HUES48 (cell line): ENCODE results near the gene VOPP1.

Source experiments
- H3K27ac ChIP-seq: one replicate; pipeline ENCODE4 v1.7.0; 2013; ENCODE audit warnings: low read depth, low read length, inconsistent platforms
- H3K27me3 ChIP-seq: 2 replicates; pipeline ENCODE4 v1.6.1; 2013; ENCODE audit warnings: mild to moderate bottlenecking, low read length; ENCODE audit not compliant: control insufficient read depth, insufficient read depth
- H3K36me3 ChIP-seq: 2 replicates; pipeline ENCODE4 v1.6.1; 2013; ENCODE audit warnings: low read length; ENCODE audit not compliant: control insufficient read depth, insufficient read depth
- H3K4me1 ChIP-seq: 2 replicates; pipeline ENCODE4 v1.6.1; 2013; ENCODE audit warnings: mild to moderate bottlenecking, low read length; ENCODE audit not compliant: control insufficient read depth, insufficient read depth
- H3K4me3 ChIP-seq: 2 replicates; pipeline ENCODE4 v1.5.1; 2013; ENCODE audit warnings: mild to moderate bottlenecking, low read depth, low read length
- H3K9ac ChIP-seq: 2 replicates; pipeline ENCODE4 v1.6.1; 2013; ENCODE audit warnings: mild to moderate bottlenecking, low read depth, low read length, moderate library complexity
- H3K9me3 ChIP-seq: 2 replicates; pipeline ENCODE4 v1.6.1; 2013; ENCODE audit warnings: low read length; ENCODE audit not compliant: control insufficient read depth, insufficient read depth

The VOPP1 gene

DNA sequence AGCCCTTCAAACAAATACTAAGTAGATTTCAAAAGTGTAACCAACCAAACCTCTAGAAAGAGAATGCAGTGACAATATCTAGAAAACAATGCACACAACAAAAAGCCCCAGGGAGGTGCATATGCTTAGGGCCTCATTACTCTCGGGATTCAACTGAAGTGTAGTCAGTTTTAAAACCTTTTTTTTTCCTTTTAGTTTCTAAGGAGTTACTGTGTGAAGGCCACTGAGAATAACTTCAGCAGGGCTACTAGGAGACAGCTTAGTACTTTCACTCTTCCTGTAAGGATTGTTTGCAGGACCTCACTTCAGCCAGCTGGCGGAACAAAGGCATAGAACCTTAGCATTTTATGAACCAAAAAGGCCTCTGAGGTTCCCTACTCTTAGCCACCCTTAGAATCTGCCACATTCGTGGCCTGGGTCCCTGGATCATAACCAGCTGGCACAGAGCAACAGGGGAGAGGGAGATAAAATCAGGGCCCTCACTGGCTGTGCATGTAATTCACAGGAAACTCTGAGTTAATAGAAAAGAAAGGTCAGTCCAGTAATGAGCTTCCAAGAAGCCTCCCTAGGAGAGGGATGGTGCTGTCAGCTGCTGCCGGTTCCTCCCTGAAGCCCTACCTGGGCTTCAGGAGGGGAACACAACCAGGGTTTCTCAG lies 3.6 kb downstream of the VOPP1 start:
- Histone ChIP-seq H3K4me3 (no peak overlapping the region), H3K9me3 (no peaks in the 10 kb centered on the region), H3K4me1 (peaks cover 68% of the 10 kb centered on the region), H3K9ac (no peak overlapping the region), H3K36me3 (no peaks in the 10 kb centered on the region), H3K27me3 (no peaks in the 10 kb centered on the region), H3K27ac (peak overlapping the region; percentile 67)

DNA sequence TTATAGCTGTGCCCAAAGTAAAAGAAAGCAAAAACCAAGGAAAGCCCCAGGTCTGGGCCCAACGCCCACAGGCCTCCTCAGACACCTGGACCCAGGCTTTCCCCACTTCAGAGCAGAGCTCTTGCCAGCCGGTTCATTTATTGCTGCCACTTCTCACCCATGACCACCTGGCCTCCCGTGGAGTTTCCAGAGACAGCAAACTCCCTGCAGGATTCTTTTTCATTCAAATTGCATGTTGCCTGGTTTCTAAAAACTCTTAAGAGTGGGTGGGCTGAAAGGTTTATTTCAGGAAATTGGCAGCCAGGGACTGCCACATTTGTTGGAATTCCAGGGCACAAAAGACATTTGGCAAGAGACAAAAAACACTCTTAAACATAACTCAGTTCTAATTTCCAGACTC lies 4.7 kb downstream of the VOPP1 start:
- no peaks in the 10 kb centered on the region for H3K9me3 ChIP-seq
- no peaks in the 10 kb centered on the region for H3K27me3 ChIP-seq
- no peak overlapping the region for H3K9ac ChIP-seq
- H3K27ac ChIP-seq: no peak overlapping the region
- peaks cover 67% of the 10 kb centered on the region for H3K4me1 ChIP-seq
- no peaks in the 10 kb centered on the region for H3K36me3 ChIP-seq
- no peak overlapping the region; the same call in 1 of the 2 replicates for H3K4me3 ChIP-seq

DNA sequence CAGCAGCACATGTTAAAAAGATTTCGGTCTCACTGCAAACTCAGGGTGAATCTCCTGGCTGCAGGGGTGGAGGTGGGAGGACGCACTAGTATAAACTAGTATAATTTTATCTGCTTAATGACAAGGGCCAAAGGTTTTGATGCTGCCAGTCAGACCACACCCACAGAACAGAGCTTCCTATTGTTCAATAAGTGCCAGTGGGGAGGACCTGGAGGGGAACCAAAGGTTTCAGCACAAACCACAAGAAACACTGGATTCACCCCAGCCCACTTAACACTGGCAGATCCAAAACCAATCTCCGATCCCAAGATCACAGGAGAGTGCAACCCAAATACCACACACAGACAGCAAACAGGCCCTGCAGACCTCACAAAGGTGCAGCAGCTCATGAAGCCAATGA lies 6.6 kb downstream of the VOPP1 start:
- no peak overlapping the region for H3K27ac ChIP-seq
- no peaks in the 10 kb centered on the region for H3K9me3 ChIP-seq
- H3K4me3 ChIP-seq: no peak overlapping the region
- no peak overlapping the region for H3K9ac ChIP-seq
- H3K27me3 ChIP-seq: no peaks in the 10 kb centered on the region
- H3K36me3 ChIP-seq: no peaks in the 10 kb centered on the region
- H3K4me1 ChIP-seq: peaks cover 69% of the 10 kb centered on the region

DNA sequence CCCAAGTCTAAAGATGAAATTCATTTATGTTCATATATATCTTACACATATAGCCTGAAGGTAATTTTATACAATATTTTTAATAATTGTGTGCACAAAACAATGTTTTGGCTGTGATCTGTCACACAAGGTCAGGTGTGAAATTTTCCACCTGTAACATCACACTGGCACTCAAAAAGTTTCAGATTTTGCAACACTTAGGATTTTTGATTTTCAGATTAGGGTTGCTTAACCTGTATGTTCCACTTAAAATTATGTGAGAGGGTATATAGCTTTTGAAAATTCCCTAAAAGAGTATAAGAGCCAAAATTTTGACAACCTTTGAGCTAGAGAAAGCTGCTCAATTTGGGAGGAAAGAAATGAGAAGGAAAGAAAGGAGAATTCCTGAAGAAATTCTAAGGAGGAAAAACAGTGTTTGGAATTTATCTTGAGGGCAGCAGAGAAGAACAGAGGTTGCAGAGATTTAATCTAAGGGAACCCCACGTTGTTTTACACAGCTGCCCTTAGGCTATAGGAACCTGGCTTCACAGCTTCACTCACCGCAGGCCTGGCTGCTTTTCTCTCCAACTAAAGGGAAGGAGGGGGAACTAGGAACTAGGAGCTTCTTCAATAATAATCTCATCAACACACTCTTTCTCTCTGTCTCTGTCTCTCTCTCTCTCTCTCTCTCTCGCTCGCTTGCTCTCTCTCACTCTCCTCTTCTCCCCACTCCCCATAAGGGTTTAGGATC lies 8.5 kb downstream of the VOPP1 start:
- peaks cover 57% of the 10 kb centered on the region for H3K4me1 ChIP-seq

DNA sequence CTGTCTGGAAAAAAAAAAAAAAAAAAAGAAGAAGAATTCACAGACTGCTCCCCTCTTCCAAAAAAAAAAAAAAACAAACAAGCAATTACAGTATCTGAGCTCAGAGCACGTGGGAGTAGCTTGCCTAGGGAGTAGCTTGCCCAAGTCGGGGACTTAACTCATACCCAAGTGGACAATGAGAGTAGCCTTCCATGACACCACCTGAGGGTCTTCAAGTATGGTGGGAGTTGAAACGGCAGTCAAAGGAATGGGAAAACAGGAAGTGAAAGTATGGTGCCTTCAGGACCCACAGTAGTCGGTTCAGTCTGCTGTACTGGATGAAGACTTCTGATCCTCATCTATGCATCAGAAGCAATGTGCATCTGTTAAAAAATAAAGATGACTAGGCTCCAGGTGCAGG lies 10.6 kb downstream of the VOPP1 start:
- no peak overlapping the region for H3K4me3 ChIP-seq
- H3K4me1 ChIP-seq: peaks cover 60% of the 10 kb centered on the region
- H3K9me3 ChIP-seq: no peaks in the 10 kb centered on the region
- H3K9ac ChIP-seq: no peak overlapping the region
- H3K27ac ChIP-seq: no peak overlapping the region
- H3K27me3 ChIP-seq: no peaks in the 10 kb centered on the region
- no peaks in the 10 kb centered on the region for H3K36me3 ChIP-seq

More for the DNA sequence above, 8.5 kb downstream of the VOPP1 start:
- no peak overlapping the region for H3K9ac ChIP-seq
- no peaks in the 10 kb centered on the region for H3K36me3 ChIP-seq
- peak overlapping the region; percentile 53 for H3K27ac ChIP-seq
- no peaks in the 10 kb centered on the region for H3K9me3 ChIP-seq
- no peak overlapping the region for H3K4me3 ChIP-seq
- no peaks in the 10 kb centered on the region for H3K27me3 ChIP-seq

GRCh38 chr7:55558962-55559920 lies 13.1 kb downstream of the VOPP1 start:
- no peak overlapping the region for H3K27ac ChIP-seq
- H3K4me3 ChIP-seq: no peak overlapping the region
- H3K9ac ChIP-seq: no peak overlapping the region
- H3K4me1 ChIP-seq: peaks cover 68% of the 10 kb centered on the region
- no peaks in the 10 kb centered on the region for H3K36me3 ChIP-seq
- H3K9me3 ChIP-seq: no peaks in the 10 kb centered on the region
- H3K27me3 ChIP-seq: no peaks in the 10 kb centered on the region

- Histone ChIP-seq H3K9me3 (no peaks in the 10 kb centered on the region), H3K27me3 (no peaks in the 10 kb centered on the region), H3K4me3 (0 out of 2 replicates have a peak overlapping the region, but pooled peaks have one; percentile 10), H3K27ac (peak overlapping the region; percentile 61), H3K9ac (no peak overlapping the region), H3K4me1 (peaks cover 69% of the 10 kb centered on the region), H3K36me3 (no peaks in the 10 kb centered on the region)
Measured at GRCh38 chr7:55557666-55558188, 14.6 kb downstream of the VOPP1 start.

DNA sequence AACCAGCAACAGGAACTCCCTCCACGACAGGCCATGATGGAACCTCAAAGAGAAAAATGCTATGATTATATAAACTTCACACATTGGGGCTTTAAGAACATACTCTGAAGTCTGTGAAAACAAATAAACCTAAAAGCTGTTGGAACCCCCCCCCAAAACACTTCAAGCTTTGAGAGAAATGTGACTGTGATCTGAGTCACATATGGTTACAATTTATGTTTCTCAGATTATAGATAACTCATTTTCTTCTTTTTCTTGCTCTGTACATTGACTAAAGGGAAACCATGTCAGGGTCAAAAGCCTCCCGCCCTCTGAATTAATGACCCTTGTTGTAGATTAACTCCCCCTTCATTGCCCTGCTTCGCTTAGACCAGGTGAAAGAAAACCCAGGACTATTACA lies 15.8 kb downstream of the VOPP1 start:
- H3K27ac ChIP-seq: peak overlapping the region; percentile 86
- H3K4me1 ChIP-seq: peaks cover 68% of the 10 kb centered on the region
- H3K9ac ChIP-seq: no peak overlapping the region

GRCh38 chr7:55556031-55556430 lies 16.3 kb downstream of the VOPP1 start:
- no peaks in the 10 kb centered on the region for H3K27me3 ChIP-seq
- H3K9me3 ChIP-seq: no peaks in the 10 kb centered on the region
- H3K4me3 ChIP-seq: no peak overlapping the region
- H3K9ac ChIP-seq: no peak overlapping the region
- H3K36me3 ChIP-seq: no peaks in the 10 kb centered on the region
- peaks cover 68% of the 10 kb centered on the region for H3K4me1 ChIP-seq
- peak overlapping the region; percentile 86 for H3K27ac ChIP-seq

More for the DNA sequence above, 15.8 kb downstream of the VOPP1 start:
- no peaks in the 10 kb centered on the region for H3K9me3 ChIP-seq
- H3K27me3 ChIP-seq: no peaks in the 10 kb centered on the region
- H3K4me3 ChIP-seq: no peak overlapping the region
- no peaks in the 10 kb centered on the region for H3K36me3 ChIP-seq

- H3K27ac ChIP-seq: peak overlapping the region; percentile 86
- H3K9me3 ChIP-seq: no peaks in the 10 kb centered on the region
- no peak overlapping the region for H3K9ac ChIP-seq
- H3K27me3 ChIP-seq: no peaks in the 10 kb centered on the region
- H3K4me3 ChIP-seq: peak overlapping the region; percentile 36
- peaks cover 73% of the 10 kb centered on the region for H3K4me1 ChIP-seq
- H3K36me3 ChIP-seq: no peaks in the 10 kb centered on the region
Measured at GRCh38 chr7:55555160-55555559, 17.1 kb downstream of the VOPP1 start.
